GM13977 (cell line): ENCODE data around the gene EMC7.

Experiments used
- DNase-seq: peaks from one replicate; pipeline ENCODE4 v3.0.0; 2012; ENCODE audit warnings: low spot score
- in situ Hi-C: fragments of 300-500 bp; cut with MboI; formaldehyde crosslinking; loops from one replicate; pipeline ENCODE4 v1.12.0; 2022; ENCODE audit warnings: low sequenced_read_pairs, low pct_unique_long_range_greater_than_20kb, mixed read lengths, inconsistent platforms; ENCODE audit not compliant: unreplicated experiment
- TF ChIP-seq, protein P1 (sequence below): IDR thresholded peaks from 2 replicates; pipeline ENCODE4 v1.5.1; 2012; ENCODE audit warnings: mild to moderate bottlenecking, control low read depth; ENCODE audit not compliant: insufficient read depth; ENCODE audit errors: extremely low read depth, missing control alignments

Gene EMC7

DNA sequence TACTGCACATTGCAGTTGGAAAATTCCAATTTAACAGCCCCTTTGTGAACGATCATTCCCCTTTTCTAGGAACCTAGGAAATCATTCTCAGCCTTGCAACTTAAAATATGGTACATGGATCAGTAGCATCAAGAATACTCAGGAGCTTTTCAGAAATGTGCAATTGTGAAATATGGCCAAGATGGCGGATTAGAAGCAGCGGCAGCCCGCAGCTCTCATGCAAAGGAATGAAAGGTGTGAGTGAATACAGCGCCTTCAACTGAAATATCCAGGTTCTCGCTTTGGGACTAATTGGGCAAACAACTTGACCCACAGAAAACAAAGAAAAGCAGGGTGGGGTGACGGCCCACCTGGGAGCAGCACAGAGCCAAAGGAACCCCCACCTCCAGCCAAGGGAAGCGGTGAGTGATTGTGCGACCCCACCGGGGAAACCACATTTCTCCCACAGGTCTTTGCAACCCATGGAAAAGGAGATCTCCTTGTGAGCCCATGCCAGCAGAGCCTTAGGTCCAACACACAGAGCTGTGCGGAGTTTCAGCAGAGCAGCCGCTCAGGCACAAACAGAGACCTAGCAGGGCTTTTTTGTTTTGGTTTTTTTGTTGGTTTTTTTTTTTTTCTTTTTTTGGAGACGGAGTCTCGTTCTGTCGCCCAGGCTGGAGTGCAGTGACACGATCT, 55.1 kb downstream of the EMC7 start:
- TF ChIP-seq, protein P1, sequence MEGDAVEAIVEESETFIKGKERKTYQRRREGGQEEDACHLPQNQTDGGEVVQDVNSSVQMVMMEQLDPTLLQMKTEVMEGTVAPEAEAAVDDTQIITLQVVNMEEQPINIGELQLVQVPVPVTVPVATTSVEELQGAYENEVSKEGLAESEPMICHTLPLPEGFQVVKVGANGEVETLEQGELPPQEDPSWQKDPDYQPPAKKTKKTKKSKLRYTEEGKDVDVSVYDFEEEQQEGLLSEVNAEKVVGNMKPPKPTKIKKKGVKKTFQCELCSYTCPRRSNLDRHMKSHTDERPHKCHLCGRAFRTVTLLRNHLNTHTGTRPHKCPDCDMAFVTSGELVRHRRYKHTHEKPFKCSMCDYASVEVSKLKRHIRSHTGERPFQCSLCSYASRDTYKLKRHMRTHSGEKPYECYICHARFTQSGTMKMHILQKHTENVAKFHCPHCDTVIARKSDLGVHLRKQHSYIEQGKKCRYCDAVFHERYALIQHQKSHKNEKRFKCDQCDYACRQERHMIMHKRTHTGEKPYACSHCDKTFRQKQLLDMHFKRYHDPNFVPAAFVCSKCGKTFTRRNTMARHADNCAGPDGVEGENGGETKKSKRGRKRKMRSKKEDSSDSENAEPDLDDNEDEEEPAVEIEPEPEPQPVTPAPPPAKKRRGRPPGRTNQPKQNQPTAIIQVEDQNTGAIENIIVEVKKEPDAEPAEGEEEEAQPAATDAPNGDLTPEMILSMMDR: no peak
- DNase-seq: no peak
- in situ Hi-C loops: no loop called here

DNA sequence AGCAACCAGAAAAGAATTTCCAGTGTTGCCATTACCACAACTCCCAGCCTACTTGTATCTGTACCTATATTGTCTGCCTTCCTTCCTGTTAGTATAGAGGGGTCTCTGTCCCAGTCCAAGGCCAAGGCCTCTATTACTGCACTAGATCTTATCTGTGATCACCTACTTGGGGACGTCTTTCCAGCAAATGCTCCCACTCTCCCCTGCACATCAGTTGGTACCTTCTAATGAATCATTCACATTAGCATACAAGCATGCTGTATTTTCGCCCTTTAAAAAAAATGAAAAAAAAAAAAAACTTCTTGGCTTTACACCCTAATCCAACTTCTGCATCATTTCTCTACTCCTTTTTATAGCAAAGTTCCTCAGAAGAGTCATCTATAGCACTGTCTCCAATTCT, 57.8 kb downstream of the EMC7 start:
- in situ Hi-C loops: no loop called here
- DNase-seq: no peak
- TF ChIP-seq, protein P1: no peak

GRCh38 chr15:34043391-34043790, 58.3 kb downstream of the EMC7 start:
- TF ChIP-seq, protein P1: no peak
- no peak for DNase-seq
- in situ Hi-C loops: no loop called here

GRCh38 chr15:34039790-34040113, 61.9 kb downstream of the EMC7 start:
- in situ Hi-C loops: no loop called here
- TF ChIP-seq, protein P1: no peak
- DNase-seq: no peak

- in situ Hi-C loops: no loop called here
- TF ChIP-seq, protein P1: no peak
Measured at GRCh38 chr15:34038871-34039789, 62.5 kb downstream of the EMC7 start, which contains the start of gene AVEN. TSS of gene AVEN (minus strand) at chr15:34039204. CDS start at chr15:34039046, 158 bp downstream.

GRCh38 chr15:34038023-34038870, 63.4 kb downstream of the EMC7 start:
- peak; percentile 85 for DNase-seq
- TF ChIP-seq, protein P1: no peak
- in situ Hi-C loops: no loop called here

More at GRCh38 chr15:34038871-34039789, 62.5 kb downstream of the EMC7 start, which contains the start of gene AVEN:
- peak; percentile 70 for DNase-seq
